HEK293T (cell line): Measurements from ENCODE around the gene LST1.
"Not testable (repeated sequence)": the region's sequence is repeated elsewhere in the genome, so short reads cannot be mapped to it uniquely, and the experiment has no call there.

Experiments
- CTCF ChIA-PET: fragments of 350-600 bp; formaldehyde crosslinking; extraction: SDS; loops from one replicate; lab custom pipeline; 2021; ENCODE audit warnings: antibody characterized with exemption, inconsistent platforms; lab: Yijun Ruan, JAX
- POLR2A ChIA-PET: fragments of 350-600 bp; formaldehyde crosslinking; extraction: SDS; loops from one replicate; lab custom pipeline; 2020; ENCODE audit warnings: antibody characterized with exemption, inconsistent platforms; lab: Yijun Ruan, JAX
- DNase-seq: peaks from one replicate; pipeline ENCODE4 v3.0.0; 2012; ENCODE audit warnings: mixed read lengths; ENCODE audit errors: extremely low spot score
- ARNT ChIP-seq: fragments of 450-650 bp; IDR thresholded peaks from 2 replicates; pipeline ENCODE4 v1.6.1; 2017; ENCODE audit warnings: mild to moderate bottlenecking
- BHLHE40 ChIP-seq: fragments of 450-650 bp; IDR thresholded peaks from 2 replicates; pipeline ENCODE4 v1.6.1; 2016; ENCODE audit warnings: mild to moderate bottlenecking, moderate library complexity, borderline replicate concordance
- CTBP1 ChIP-seq: fragments of 450-650 bp; IDR thresholded peaks from 2 replicates; pipeline ENCODE4 v1.6.1; 2016; ENCODE audit warnings: borderline replicate concordance
- ELF4 ChIP-seq: fragments of 450-650 bp; IDR thresholded peaks from 2 replicates; pipeline ENCODE4 v1.6.1; 2017; ENCODE audit warnings: antibody characterized with exemption
- FOXA1 ChIP-seq: fragments of 450-650 bp; IDR thresholded peaks from 2 replicates; pipeline ENCODE4 v1.6.1; 2016; ENCODE audit warnings: mild to moderate bottlenecking
- FOXK2 ChIP-seq: fragments of 450-650 bp; IDR thresholded peaks from 2 replicates; pipeline ENCODE4 v1.6.1; 2016; ENCODE audit warnings: mild to moderate bottlenecking
- FOXM1 ChIP-seq: fragments of 450-650 bp; IDR thresholded peaks from 2 replicates; pipeline ENCODE4 v1.6.1; 2017; ENCODE audit warnings: mild to moderate bottlenecking, borderline replicate concordance
- HDGF ChIP-seq: fragments of 450-650 bp; IDR thresholded peaks from 2 replicates; pipeline ENCODE4 v1.6.1; 2017; ENCODE audit warnings: antibody characterized with exemption, borderline replicate concordance
- L3MBTL2 ChIP-seq: fragments of 450-650 bp; conservative IDR thresholded peaks from 2 replicates; pipeline ENCODE4 v1.6.1; 2016; ENCODE audit warnings: mild to moderate bottlenecking
- LEF1 ChIP-seq: fragments of 450-650 bp; IDR thresholded peaks from 2 replicates; pipeline ENCODE4 v1.6.1; 2017; ENCODE audit warnings: mild to moderate bottlenecking, borderline replicate concordance
- NFRKB ChIP-seq: fragments of 450-650 bp; IDR thresholded peaks from 2 replicates; pipeline ENCODE4 v1.6.1; 2016; ENCODE audit warnings: mild to moderate bottlenecking, moderate library complexity
- SP1 ChIP-seq: fragments of 450-650 bp; IDR thresholded peaks from 2 replicates; pipeline ENCODE4 v1.6.1; 2017
- SUZ12 ChIP-seq: fragments of 450-650 bp; IDR thresholded peaks from 2 replicates; pipeline ENCODE4 v1.6.1; 2016; ENCODE audit warnings: mild to moderate bottlenecking
- TARDBP ChIP-seq: fragments of 450-650 bp; IDR thresholded peaks from 2 replicates; pipeline ENCODE4 v1.6.1; 2016
- ZNF384 ChIP-seq: fragments of 450-650 bp; IDR thresholded peaks from 2 replicates; pipeline ENCODE4 v1.6.1; 2016
- TF ChIP-seq, protein P1 (sequence below): fragments of 450-650 bp; IDR thresholded peaks from 2 replicates; pipeline ENCODE4 v1.6.1; 2016

The LST1 gene

GRCh38 chr6:31547727-31548543 lies 38.1 kb upstream of the LST1 start:
- no peak for DNase-seq
- ChIA-PET POLR2A (interaction anchor here (0.6 to 8.1 kb wide), 16 partner anchors 9 to 295 kb away, joined by 3 to 91 read pairs (median 4); partner anchors contain the start of genes BAG6, HSPA1B, LSM2 and MCCD1), CTCF (interaction anchor here (0.7 to 3.7 kb wide), 3 partner anchors 33 to 90 kb away, joined by 4 to 61 read pairs (median 7); no protein-coding TSS in a partner anchor)
- TF ChIP-seq L3MBTL2, result no peak
- TF ChIP-seq SP1, result no peak
- no peak for TF ChIP-seq HDGF
- no peak for TF ChIP-seq TARDBP
- TF ChIP-seq BHLHE40, result no peak
- TF ChIP-seq ZNF384, result no peak
- TF ChIP-seq, protein P1, sequence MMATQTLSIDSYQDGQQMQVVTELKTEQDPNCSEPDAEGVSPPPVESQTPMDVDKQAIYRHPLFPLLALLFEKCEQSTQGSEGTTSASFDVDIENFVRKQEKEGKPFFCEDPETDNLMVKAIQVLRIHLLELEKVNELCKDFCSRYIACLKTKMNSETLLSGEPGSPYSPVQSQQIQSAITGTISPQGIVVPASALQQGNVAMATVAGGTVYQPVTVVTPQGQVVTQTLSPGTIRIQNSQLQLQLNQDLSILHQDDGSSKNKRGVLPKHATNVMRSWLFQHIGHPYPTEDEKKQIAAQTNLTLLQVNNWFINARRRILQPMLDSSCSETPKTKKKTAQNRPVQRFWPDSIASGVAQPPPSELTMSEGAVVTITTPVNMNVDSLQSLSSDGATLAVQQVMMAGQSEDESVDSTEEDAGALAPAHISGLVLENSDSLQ, result no peak
- TF ChIP-seq FOXM1, result no peak
- no peak for TF ChIP-seq FOXA1
- TF ChIP-seq FOXK2, result no peak
- TF ChIP-seq SUZ12, result no peak
- TF ChIP-seq NFRKB, result no peak
- no peak for TF ChIP-seq ELF4
- TF ChIP-seq CTBP1, result no peak
- no peak for TF ChIP-seq LEF1
- no peak for TF ChIP-seq ARNT

DNA sequence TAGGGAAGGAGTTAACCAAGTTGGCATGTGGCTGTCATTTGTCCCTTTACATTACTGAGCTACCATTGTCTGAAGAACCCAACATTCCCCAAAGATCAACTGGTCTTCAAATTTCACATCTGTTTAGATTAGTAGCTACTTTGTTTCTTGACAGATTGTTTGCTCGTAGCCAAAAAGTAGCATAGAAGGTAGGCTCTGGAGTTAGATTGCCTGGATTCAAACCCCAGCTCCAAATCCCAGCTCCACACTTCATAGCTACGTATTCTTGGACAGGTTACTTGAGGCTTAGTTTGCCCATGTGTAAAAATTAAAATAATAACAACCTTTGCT lies 37.6 kb upstream of the LST1 start:
- ChIA-PET CTCF (interaction anchor here (2.4 to 3.7 kb wide), 2 partner anchors 32 to 50 kb away, joined by 7 to 61 read pairs; no protein-coding TSS in a partner anchor), POLR2A (interaction anchor here (1.1 to 1.9 kb wide), 5 partner anchors 10 to 279 kb away, joined by 3 to 5 read pairs (median 4); partner anchors contain the start of genes HSPA1B and LSM2)
- DNase-seq, result no peak
- TF ChIP-seq HDGF (no peak), L3MBTL2 (no peak), BHLHE40 (no peak), FOXK2 (no peak), FOXM1 (no peak), SP1 (no peak), CTBP1 (no peak), TARDBP (no peak), SUZ12 (no peak), ZNF384 (no peak), NFRKB (no peak)
- TF ChIP-seq, protein P1, result no peak

- not testable (repeated sequence) for DNase-seq
- POLR2A ChIA-PET, result interaction anchor here (2.2 to 2.4 kb wide), 2 partner anchors 9 to 46 kb away, joined by 12 to 14 read pairs; partner anchors contain the start of gene DDX39B
- CTCF ChIA-PET, result interaction anchor here (0.7 to 1.4 kb wide), 8 partner anchors 23 to 59 kb away, joined by 3 to 25 read pairs (median 4); partner anchors contain the start of gene NCR3
Measured at GRCh38 chr6:31551371-31551770, 34.7 kb upstream of the LST1 start.

- CTCF ChIA-PET, result no interaction called here
- no peak for DNase-seq
- POLR2A ChIA-PET, result no interaction called here
- TF ChIP-seq NFRKB (no peak), ZNF384 (no peak), L3MBTL2 (no peak), FOXK2 (no peak), ELF4 (no peak), TARDBP (no peak), FOXM1 (no peak), ARNT (no peak), CTBP1 (no peak), LEF1 (no peak)
- TF ChIP-seq, protein P1, result no peak
Measured at GRCh38 chr6:31556307-31556706, 29.8 kb upstream of the LST1 start.

DNA sequence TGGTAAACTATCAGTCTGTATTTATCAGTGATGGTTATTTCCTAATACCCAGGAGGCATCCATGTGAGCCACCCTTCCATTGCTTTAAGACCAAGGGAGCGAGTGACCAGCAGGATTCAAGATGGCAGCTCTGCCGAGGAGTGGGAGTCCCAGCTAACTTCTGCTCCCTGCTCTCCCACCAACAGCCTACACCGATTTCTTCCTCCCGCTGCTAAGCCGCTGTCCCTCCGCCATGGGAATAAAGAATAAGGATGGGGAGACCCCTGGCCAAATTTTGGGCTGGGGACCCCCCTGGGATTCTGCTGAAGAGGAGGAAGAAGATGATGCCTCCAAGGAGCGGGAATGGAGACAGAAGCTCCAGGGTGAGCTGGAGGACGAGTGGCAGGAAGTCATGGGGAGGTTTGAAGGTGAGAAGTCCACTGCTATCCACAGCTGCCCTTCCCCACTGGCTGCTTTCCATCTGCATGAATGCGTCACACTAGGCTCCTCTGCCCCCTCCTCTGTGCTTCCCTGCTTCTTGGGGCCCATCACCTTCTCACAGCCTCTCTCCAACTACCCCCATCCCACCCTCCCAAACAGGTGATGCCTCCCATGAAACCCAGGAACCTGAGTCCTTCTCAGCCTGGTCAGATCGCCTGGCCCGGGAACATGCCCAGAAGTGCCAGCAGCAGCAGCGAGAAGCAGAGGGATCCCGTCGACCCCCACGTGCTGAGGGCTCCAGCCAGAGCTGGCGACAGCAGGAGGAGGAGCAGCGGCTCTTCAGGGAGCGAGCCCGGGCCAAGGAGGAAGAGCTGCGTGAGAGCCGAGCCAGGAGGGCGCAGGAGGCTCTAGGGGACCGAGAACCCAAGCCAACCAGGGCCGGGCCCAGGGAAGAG lies 28.4 kb upstream of the LST1 start:
- no peak for DNase-seq
- ChIA-PET POLR2A (no interaction called here), CTCF (no interaction called here)
- TF ChIP-seq ELF4 (no peak), SP1 (no peak), NFRKB (no peak), FOXM1 (no peak), CTBP1 (no peak), FOXK2 (no peak), SUZ12 (no peak), ARNT (no peak), ZNF384 (no peak), TARDBP (no peak), FOXA1 (no peak)
- TF ChIP-seq, protein P1, result no peak
